WTC11 (cell line): ENCODE data around the gene ZSWIM9. TPM values are rescaled to one million over a fixed set of nuclear protein-coding genes. Genes with fewer than 3 reads are reported as not detected.

Source experiments
- ATAC-seq: fragments of 200-7000 bp; cut with Tn5 transposase; 2 replicates; pipeline ENCODE4 v1.10.0; 2021; ENCODE audit warnings: mild to moderate bottlenecking, moderate library complexity
- CTCF ChIA-PET: fragments of 300-600 bp; sonication (Branson Sonifier 250); formaldehyde crosslinking; loops from one replicate; lab custom pipeline; 2021; ENCODE audit warnings: antibody characterized with exemption; lab: Charles Lee
- POLR2A ChIA-PET: fragments of 350-600 bp; sonication (Branson Sonifier 250); formaldehyde crosslinking; loops from one replicate; lab custom pipeline; 2021; ENCODE audit warnings: antibody characterized with exemption; lab: Charles Lee
- DNase-seq: peaks from one replicate; pipeline ENCODE4 v3.0.0; 2021; ENCODE audit warnings: low spot score
- H3K27ac Mint-ChIP-seq: 2 replicates; pipeline ENCODE4 v1.8.0; 2021; ENCODE audit warnings: mixed read lengths
- H3K27me3 Mint-ChIP-seq: 2 replicates; pipeline ENCODE4 v1.8.0; 2021; ENCODE audit warnings: low read depth, mild to moderate bottlenecking, moderate library complexity, mixed read lengths
- H3K36me3 Mint-ChIP-seq: 2 replicates; pipeline ENCODE4 v1.8.0; 2021; ENCODE audit warnings: mixed read lengths
- H3K4me1 Mint-ChIP-seq: 2 replicates; pipeline ENCODE4 v1.8.0; 2022; ENCODE audit warnings: mixed read lengths
- H3K4me3 Mint-ChIP-seq: 2 replicates; pipeline ENCODE4 v1.8.0; 2021; ENCODE audit warnings: mild to moderate bottlenecking, moderate library complexity, mixed read lengths
- H3K9me3 Mint-ChIP-seq: 2 replicates; pipeline ENCODE4 v1.8.0; 2021; ENCODE audit warnings: mixed read lengths
- ATF2 ChIP-seq: sonication (generic); formaldehyde crosslinking; IDR thresholded peaks from 2 replicates; pipeline ENCODE4 v1.8.1; 2022; ENCODE audit warnings: low read depth, missing genetic modification reagents, borderline replicate concordance
- CREB1 ChIP-seq: sonication (generic); formaldehyde crosslinking; IDR thresholded peaks from 2 replicates; pipeline ENCODE4 v1.8.0; 2023; ENCODE audit warnings: mild to moderate bottlenecking, missing genetic modification reagents
- E2F4 ChIP-seq: sonication (generic); formaldehyde crosslinking; IDR thresholded peaks from 2 replicates; pipeline ENCODE4 v1.8.1; 2022; ENCODE audit warnings: low read depth, mild to moderate bottlenecking, moderate library complexity, missing genetic modification reagents, borderline replicate concordance
- MXD4 ChIP-seq: fragments of 250-450 bp; sonication (Bioruptor Pico); IDR thresholded peaks from 2 replicates; pipeline ENCODE4 v1.8.0; 2021; ENCODE audit warnings: mild to moderate bottlenecking, moderate library complexity, borderline replicate concordance
- NFATC4 ChIP-seq: fragments of 250-450 bp; sonication (Bioruptor Pico); IDR thresholded peaks from 2 replicates; pipeline ENCODE4 v1.9.0; 2021; ENCODE audit warnings: mild to moderate bottlenecking
- NFYB ChIP-seq: sonication (generic); formaldehyde crosslinking; conservative IDR thresholded peaks from 2 replicates; pipeline ENCODE4 v1.8.0; 2022; ENCODE audit warnings: low read depth, missing genetic modification reagents
- NR3C1 ChIP-seq: sonication (generic); formaldehyde crosslinking; conservative IDR thresholded peaks from 2 replicates; pipeline ENCODE4 v1.8.1; 2023; ENCODE audit warnings: low read depth, mild to moderate bottlenecking, missing genetic modification reagents
- OVOL2 ChIP-seq: fragments of 250-450 bp; sonication (Bioruptor Pico); IDR thresholded peaks from 2 replicates; pipeline ENCODE4 v1.9.0; 2021; ENCODE audit warnings: mild to moderate bottlenecking, borderline replicate concordance
- PRRX2 ChIP-seq: fragments of 250-450 bp; sonication (Bioruptor Pico); IDR thresholded peaks from 2 replicates; pipeline ENCODE4 v1.8.0; 2021; ENCODE audit warnings: mild to moderate bottlenecking
- SOX15 ChIP-seq: fragments of 250-450 bp; sonication (Bioruptor Pico); IDR thresholded peaks from 2 replicates; pipeline ENCODE4 v1.9.0; 2021; ENCODE audit warnings: mild to moderate bottlenecking
- SP1 ChIP-seq: sonication (generic); formaldehyde crosslinking; conservative IDR thresholded peaks from 2 replicates; pipeline ENCODE4 v1.8.1; 2022; ENCODE audit warnings: missing genetic modification reagents
- USF1 ChIP-seq: sonication (generic); formaldehyde crosslinking; IDR thresholded peaks from 2 replicates; pipeline ENCODE4 v1.8.0; 2022; ENCODE audit warnings: mild to moderate bottlenecking, missing genetic modification reagents
- USF2 ChIP-seq: sonication (generic); formaldehyde crosslinking; IDR thresholded peaks from 2 replicates; pipeline ENCODE4 v1.8.1; 2023; ENCODE audit warnings: mild to moderate bottlenecking, missing genetic modification reagents, moderate library complexity
- ZNF121 ChIP-seq: sonication (generic); formaldehyde crosslinking; IDR thresholded peaks from 2 replicates; pipeline ENCODE4 v1.8.0; 2023; ENCODE audit warnings: missing genetic modification reagents
- ZNF263 ChIP-seq: sonication (generic); formaldehyde crosslinking; IDR thresholded peaks from 2 replicates; pipeline ENCODE4 v1.8.1; 2022; ENCODE audit warnings: low read depth, mild to moderate bottlenecking, moderate library complexity, missing genetic modification reagents
- ZNF281 ChIP-seq: sonication (generic); formaldehyde crosslinking; IDR thresholded peaks from 2 replicates; pipeline ENCODE4 v1.8.0; 2023; ENCODE audit warnings: mild to moderate bottlenecking, missing genetic modification reagents
- ZNF317 ChIP-seq: sonication (generic); formaldehyde crosslinking; IDR thresholded peaks from 2 replicates; pipeline ENCODE4 v1.8.1; 2023; ENCODE audit warnings: low read depth, mild to moderate bottlenecking, moderate library complexity, missing genetic modification reagents, borderline replicate concordance
- ZSCAN18 ChIP-seq: fragments of 250-450 bp; sonication (Bioruptor Pico); IDR thresholded peaks from 2 replicates; pipeline ENCODE4 v2.1.2; 2022; ENCODE audit warnings: mild to moderate bottlenecking, moderate library complexity
- total RNA-seq: library from RNA; stranded (reverse); gene quantifications from 3 replicates; pipeline ENCODE4 v1.2.3, GENCODE V29; 2021

The ZSWIM9 gene
- total RNA-seq, 1 experiment from 2014 or later: 12.8 TPM

- TF ChIP-seq ZNF121: no peak
- TF ChIP-seq, all 79 proteins: peak for 0
- peaks cover 72% of the 10 kb centered on the region for H3K36me3 Mint-ChIP-seq
- ChIA-PET CTCF (interaction anchor here (0.5 kb wide), 1 partner anchor 152 kb away, joined by 3 read pairs; no protein-coding TSS in a partner anchor), POLR2A (no interaction called here)
- no peak for DNase-seq
- no peak for ATAC-seq
- no peak overlapping the region for H3K27ac Mint-ChIP-seq
- no peaks in the 10 kb centered on the region for H3K9me3 Mint-ChIP-seq
- H3K4me3 Mint-ChIP-seq: no peak overlapping the region
- H3K4me1 Mint-ChIP-seq: no peaks in the 10 kb centered on the region
- H3K27me3 Mint-ChIP-seq: no peaks in the 10 kb centered on the region
These were observed 46.4 kb upstream of the ZSWIM9 start for GRCh38 chr19:48123907-48124651.

GRCh38 chr19:48127561-48127960 lies 42.9 kb upstream of the ZSWIM9 start:
- Mint-ChIP-seq H3K9me3 (no peaks in the 10 kb centered on the region), H3K4me1 (no peaks in the 10 kb centered on the region), H3K4me3 (no peak overlapping the region), H3K36me3 (peaks cover 71% of the 10 kb centered on the region), H3K27ac (no peak overlapping the region), H3K27me3 (no peaks in the 10 kb centered on the region)
- DNase-seq (no peak), ATAC-seq (no peak)
- ChIA-PET POLR2A (no interaction called here), CTCF (no interaction called here)
- TF ChIP-seq NFATC4 (no peak), ZNF281 (CRISPR knock-in tag) (no peak), CREB1 (CRISPR knock-in tag) (no peak), ZSCAN18 (CRISPR knock-in tag) (no peak), ATF2 (CRISPR knock-in tag) (no peak), SP1 (CRISPR knock-in tag) (no peak), SOX15 (CRISPR knock-in tag) (no peak), USF1 (CRISPR knock-in tag) (no peak), MXD4 (CRISPR knock-in tag) (no peak), OVOL2 (CRISPR knock-in tag) (no peak), E2F4 (CRISPR knock-in tag) (no peak), PRRX2 (CRISPR knock-in tag) (no peak), NFYB (CRISPR knock-in tag) (no peak), USF2 (CRISPR knock-in tag) (no peak), NR3C1 (CRISPR knock-in tag) (no peak), ZNF263 (CRISPR knock-in tag) (no peak), ZNF317 (CRISPR knock-in tag) (no peak)
